Thoracic aorta (tissue), 2 donors: Measurements from ENCODE around the gene ALK. TPM values are rescaled to one million over a fixed set of nuclear protein-coding genes. Genes with fewer than 3 reads are reported as not detected.

Experiments used
- ATAC-seq: fragments of 150-250 bp; one replicate; pipeline ENCODE4 v1.8.0; 2017; ENCODE audit warnings: low read depth; ENCODE audit not compliant: insufficient number of reproducible peaks, low FRiP score
- DNase-seq: peaks from one replicate; pipeline ENCODE4 v3.0.0-alpha.2; 2020; ENCODE audit warnings: low spot score
- H3K27ac ChIP-seq, 2 donors: fragments of 200-600 bp; sonication (generic); 1 replicate in 1 of 2; 2 replicates in 1 of 2; pipeline ENCODE4 v1.5.1; 2016; ENCODE audit warnings: mild to moderate bottlenecking in 2 of 2, moderate library complexity in 2 of 2
- H3K27me3 ChIP-seq: fragments of 200-600 bp; sonication (generic); replicated peaks from 2 replicates; pipeline ENCODE4 v1.6.0; 2016; ENCODE audit warnings: mild to moderate bottlenecking; ENCODE audit not compliant: insufficient read depth
- H3K36me3 ChIP-seq: fragments of 200-600 bp; sonication (generic); one replicate; pipeline ENCODE4 v1.5.1; 2016
- H3K4me1 ChIP-seq, 2 donors: fragments of 200-600 bp; sonication (generic); 1 replicate in 1 of 2; 2 replicates in 1 of 2; pipeline versions ENCODE4 v1.5.1 to v1.6.0; 2016; ENCODE audit warnings: low read depth in 2 of 2, mild to moderate bottlenecking in 1 of 2; ENCODE audit not compliant: control insufficient read depth in 1 of 2
- H3K4me3 ChIP-seq: fragments of 200-600 bp; sonication (generic); 2 replicates; pipeline ENCODE4 v1.5.1; 2016; ENCODE audit warnings: mild to moderate bottlenecking
- H3K9me3 ChIP-seq: fragments of 200-600 bp; sonication (generic); 2 replicates; pipeline ENCODE4 v1.5.1; 2016
- CTCF ChIP-seq: fragments of 200-600 bp; sonication (generic); IDR thresholded peaks from one replicate; pipeline ENCODE4 v1.5.1; 2019; ENCODE audit warnings: antibody characterized with exemption
- total RNA-seq, 2 donors: library from RNA; depleted of rRNA; stranded (reverse); fragments of >200 nt; gene quantifications; one replicate each; pipeline versions ENCODE4 v1.1.0 to v1.2.3, GENCODE V29; 2016

Gene ALK
- total RNA-seq, 2 donors from 2014 or later, result 2.0 TPM; not detected in 1

- no peak for ATAC-seq
- H3K4me3 ChIP-seq, result no peak overlapping the region
- H3K27ac ChIP-seq, result no peak overlapping the region
- H3K9me3 ChIP-seq, result no peaks in the 10 kb centered on the region
- no peak for TF ChIP-seq CTCF
- H3K4me1 ChIP-seq, result no peaks in the 10 kb centered on the region
- no peak for DNase-seq
- no peaks in the 10 kb centered on the region for H3K27me3 ChIP-seq
- no peaks in the 10 kb centered on the region for H3K36me3 ChIP-seq
Measured at GRCh38 chr2:29879456-29879855, 41.9 kb downstream of the ALK start.

- no peaks in the 10 kb centered on the region for H3K4me1 ChIP-seq
- H3K9me3 ChIP-seq, result no peaks in the 10 kb centered on the region
- H3K4me3 ChIP-seq, result no peak overlapping the region
- H3K27ac ChIP-seq, result no peak overlapping the region
- no peaks in the 10 kb centered on the region for H3K27me3 ChIP-seq
- DNase-seq (no peak), ATAC-seq (no peak)
- no peaks in the 10 kb centered on the region for H3K36me3 ChIP-seq
- no peak for TF ChIP-seq CTCF
Measured at GRCh38 chr2:29878898-29879297, 42.5 kb downstream of the ALK start.

- no peaks in the 10 kb centered on the region for H3K27me3 ChIP-seq
- H3K27ac ChIP-seq, result no peak overlapping the region
- H3K4me1 ChIP-seq, result no peaks in the 10 kb centered on the region
- DNase-seq, result no peak
- no peak for ATAC-seq
- no peak for TF ChIP-seq CTCF
- H3K9me3 ChIP-seq, result no peaks in the 10 kb centered on the region
- H3K36me3 ChIP-seq, result no peaks in the 10 kb centered on the region
- no peak overlapping the region for H3K4me3 ChIP-seq
Measured at GRCh38 chr2:29876374-29876773, 45.0 kb downstream of the ALK start.

GRCh38 chr2:29874745-29875144 is 46.6 kb downstream of the ALK start:
- no peaks in the 10 kb centered on the region for H3K27me3 ChIP-seq
- no peak for ATAC-seq
- no peak for DNase-seq
- H3K9me3 ChIP-seq, result no peaks in the 10 kb centered on the region
- no peak for TF ChIP-seq CTCF
- no peak overlapping the region for H3K27ac ChIP-seq
- no peak overlapping the region for H3K4me3 ChIP-seq
- H3K36me3 ChIP-seq, result no peaks in the 10 kb centered on the region
- no peaks in the 10 kb centered on the region for H3K4me1 ChIP-seq

GRCh38 chr2:29872870-29873269 is 48.5 kb downstream of the ALK start:
- no peaks in the 10 kb centered on the region for H3K4me1 ChIP-seq
- DNase-seq (no peak), ATAC-seq (no peak)
- no peak overlapping the region for H3K4me3 ChIP-seq
- H3K27ac ChIP-seq, result no peak overlapping the region
- no peaks in the 10 kb centered on the region for H3K9me3 ChIP-seq
- no peaks in the 10 kb centered on the region for H3K36me3 ChIP-seq
- no peak for TF ChIP-seq CTCF
- no peaks in the 10 kb centered on the region for H3K27me3 ChIP-seq
